Measurements from ENCODE around the gene SFT2D3.

GRCh38 chr2:127726158-127726880 lies 25.0 kb downstream of the SFT2D3 start:
- TF ChIP-seq CTCF (IDR thresholded peaks at IDR 0.05) = no peak
- TF ChIP-seq ZFX (IDR thresholded peaks at IDR 0.05; ENCODE audit: borderline replicate concordance) = no peak

Measured in 22Rv1 (cell line).